ENCODE measurements around the gene CBLB.

GRCh38 chr3:105774444-105775180 lies 94.2 kb downstream of the CBLB start:
- TF ChIP-seq CTCF (conservative IDR thresholded peaks at IDR 0.05; ENCODE audit: low read depth, low read length) (no peak), EZH2phosphoT487 (IDR thresholded peaks at IDR 0.05; ENCODE audit: borderline replicate concordance, low read length) (no peak)

Data from PC-3 (cell line).